GM12891 (cell line): ENCODE measurements around the gene FKBP5.

Experiments used
- POLR2A ChIP-seq: IDR thresholded peaks from 2 replicates; pipeline ENCODE4 v1.6.1; 2011; ENCODE audit warnings: low read depth, low read length, control low read depth
- POLR2AphosphoS5 ChIP-seq: IDR thresholded peaks from 2 replicates; pipeline ENCODE4 v1.6.1; 2011; ENCODE audit warnings: low read depth, low read length, control low read depth
- TAF1 ChIP-seq: IDR thresholded peaks from 2 replicates; pipeline ENCODE4 v1.6.1; 2011; ENCODE audit warnings: low read depth, low read length, control low read depth

GRCh38 chr6:35609588-35609987 is 79.1 kb downstream of the FKBP5 start:
- TF ChIP-seq TAF1 (no peak), POLR2AphosphoS5 (no peak), POLR2A (no peak)
